Heart right ventricle (tissue), 16 donors: Measurements from ENCODE around the gene CCNI. TPM values are rescaled to one million over a fixed set of nuclear protein-coding genes. Genes with fewer than 3 reads are reported as not detected.
"Not testable (repeated sequence)": the region's sequence is repeated elsewhere in the genome, so short reads cannot be mapped to it uniquely, and the experiment has no call there.

Source experiments
- ATAC-seq, 8 donors: fragments of 200-7000 bp; cut with Tn5 transposase; one replicate each; pipeline ENCODE4 v1.9.1; 2020; ENCODE audit warnings: mild to moderate bottlenecking in 8 of 8, moderate library complexity in 8 of 8, moderate number of reproducible peaks in 1 of 8
- DNase-seq, 2 donors: peaks; one replicate each; pipeline ENCODE4 v3.0.0-alpha.2; 2020
- H3K27ac ChIP-seq, 10 donors: fragments of 200-600 bp; sonication (generic) in 2 of 10; one replicate each; pipeline versions ENCODE4 v1.5.0 to v1.8.0; 2020 to 2022; ENCODE audit warnings: mild to moderate bottlenecking in 3 of 10
- H3K27me3 ChIP-seq, 7 donors: fragments of 200-600 bp; one replicate each; pipeline ENCODE4 v1.8.0; 2021 to 2022; ENCODE audit warnings: mild to moderate bottlenecking in 2 of 7
- H3K36me3 ChIP-seq, 9 donors: fragments of 200-600 bp; sonication (generic) in 1 of 9; one replicate each; pipeline versions ENCODE4 v1.5.0 to v1.8.0; 2020 to 2022; ENCODE audit warnings: mild to moderate bottlenecking in 2 of 9
- H3K4me1 ChIP-seq, 9 donors: fragments of 200-600 bp; sonication (generic) in 1 of 9; one replicate each; pipeline versions ENCODE4 v1.5.0 to v1.8.0; 2020 to 2022; ENCODE audit warnings: mild to moderate bottlenecking in 4 of 9
- H3K4me3 ChIP-seq, 10 donors: fragments of 200-600 bp; sonication (generic) in 2 of 10; one replicate each; pipeline versions ENCODE4 v1.5.0 to v1.8.0; 2020 to 2022; ENCODE audit warnings: mild to moderate bottlenecking in 7 of 10, moderate library complexity in 2 of 10
- H3K9me3 ChIP-seq, 11 donors: fragments of 200-600 bp in 10 of 11; sonication (generic) in 2 of 11; one replicate each; pipeline versions ENCODE4 v1.5.0 to v1.8.0; 2013 to 2022; ENCODE audit warnings: mild to moderate bottlenecking in 2 of 11, control low read depth in 1 of 11, moderate library complexity in 1 of 11
- CTCF ChIP-seq, 9 donors: fragments of 200-600 bp; sonication (generic) in 2 of 9; IDR thresholded peaks; one replicate each; pipeline versions ENCODE4 v1.5.0 to v1.8.0; 2021 to 2022; ENCODE audit warnings: antibody characterized with exemption in 9 of 9, mild to moderate bottlenecking in 5 of 9, moderate library complexity in 1 of 9
- WGBS, 2 donors: extraction: QIAGEN DNeasy Blood & Tissue Kit; methylation state at CpG; one replicate each; pipeline ENCODE4 v1.1.7; 2013; ENCODE audit warnings: inconsistent platforms in 1 of 2; 5-methylcytosine and 5-hydroxymethylcytosine counted together
- intact Hi-C, 10 donors: fragments of 100-400 bp; cut with DNase I; formaldehyde crosslinking; loops; one replicate each; pipeline versions ENCODE4 v1.11.1 to v1.14.2; 2022
- polyA plus RNA-seq, 2 donors: library from polyadenylated mRNA; stranded (reverse); fragments of 200-250 nt; gene quantifications; one replicate each; pipeline ENCODE4 v1.2.3, GENCODE V29; 2013
- total RNA-seq, 10 donors: library from RNA; stranded (reverse); fragmentation: NEBNext Ultra II Directional in 3 of 10; extraction: Animal tissue kit (Norgen Biotek cat#: 25700) in 3 of 10; gene quantifications; one replicate each; pipeline versions ENCODE4 v1.2.1 to v1.2.4, GENCODE V29; 2021 to 2023
- donor health status: Arrhythmogenic right ventricular cardiomyopathy.
- donor health status: ischemic (EF 13 %, LVEDD 7.1; RV severe dilation, severe dysfunction).
- donor health status: healthy with polysubstance abuse.
- donor health status: DM: no; HTN: yes; CAD: no.
- donor health status: DM: no; HTN: no; CAD: no.
- donor health status: ischemic (EF 25% LVEDD 6.9; RV normal size, moderate dysfunction).
- donor health status: ischemic (EF 25% LVEDD 5.7; RV mildly dilated, moderate dysfunction).
- donor health status: healthy.
- donor health status: DM: yes; HTN: yes; CAD: no.
- donor health status: Ischemic cardiomyopathy.
- donor health status: ischemic (EF 35%, LVEDD 5.7; RV mildly dilated, moderate dysfunction).
- donor health status: nonischemic (EF 11% LVEDD 7.7; RV severe dilation, severe dysfunction).
- donor health status: DM: yes; HTN: yes; CAD: no.
- donor health status: PGD.
- donor health status: ischemic (EF 29% LVEDD 5.4; RV normal size, mild dysfunction).
- donor health status: nonischemic (EF 23%, LVEDD 6.1; RV moderate dilation, normal function).

Gene CCNI
- total and polyA plus RNA-seq, 12 donors = 30.8 to 354 (median 298) TPM

GRCh38 chr4:77036206-77036605, 39.6 kb downstream of the CCNI start:
- Histone ChIP-seq H3K27me3 (no peaks in the 10 kb centered on the region), H3K36me3 (peaks cover 0 to 97% (median 7%) of the 10 kb centered on the region in 9 donors), H3K9me3 (no peaks in the 10 kb centered on the region), H3K4me1 (peaks cover 0 to 14% (median 0%) of the 10 kb centered on the region in 9 donors), H3K27ac (no peak overlapping the region), H3K4me3 (no peak overlapping the region)
- TF ChIP-seq CTCF (IDR thresholded peaks at IDR 0.05) = no peak
- no peak for ATAC-seq
- 86 to 94% methylated on average over 2 of the region's 2 CpGs for WGBS, 2 donors
- no peak for DNase-seq
- intact Hi-C loops = loop anchor here in 2 of 10 donors (10.0 kb wide), 1 partner anchor 521 kb away; no protein-coding TSS in a partner anchor

GRCh38 chr4:77035153-77035552, 40.6 kb downstream of the CCNI start:
- H3K4me3 ChIP-seq = no peak overlapping the region
- peaks cover 0 to 6% (median 0%) of the 10 kb centered on the region in 9 donors for H3K4me1 ChIP-seq
- no peak for TF ChIP-seq CTCF (IDR thresholded peaks at IDR 0.05)
- intact Hi-C loops = loop anchor here in 2 of 10 donors (10.0 kb wide), 1 partner anchor 520 kb away; no protein-coding TSS in a partner anchor
- no peaks in the 10 kb centered on the region for H3K27me3 ChIP-seq
- 96 to 100% methylated on average over 1 of the region's 1 CpG for WGBS, 2 donors
- peaks cover 0 to 99% (median 15%) of the 10 kb centered on the region in 9 donors for H3K36me3 ChIP-seq
- H3K27ac ChIP-seq = no peak overlapping the region
- ATAC-seq = no peak
- no peak for DNase-seq
- no peaks in the 10 kb centered on the region for H3K9me3 ChIP-seq

- intact Hi-C loops = loop anchor here in 2 of 10 donors (10.0 kb wide), 1 partner anchor 517 kb away; no protein-coding TSS in a partner anchor
- H3K27ac ChIP-seq = no peak overlapping the region
- H3K4me1 ChIP-seq = peaks cover 0 to 4% (median 0%) of the 10 kb centered on the region in 9 donors
- H3K9me3 ChIP-seq = no peaks in the 10 kb centered on the region
- ATAC-seq = no peak
- H3K4me3 ChIP-seq = no peak overlapping the region
- 89 to 93% methylated on average over 5 of the region's 5 CpGs for WGBS, 2 donors
- TF ChIP-seq CTCF (IDR thresholded peaks at IDR 0.05) = no peak
- H3K27me3 ChIP-seq = no peaks in the 10 kb centered on the region
- H3K36me3 ChIP-seq = peaks cover 0 to 100% (median 22%) of the 10 kb centered on the region in 9 donors
- DNase-seq = no peak
Observed at GRCh38 chr4:77031544-77031943, 44.2 kb downstream of the CCNI start.

GRCh38 chr4:77029757-77030156, 46.0 kb downstream of the CCNI start:
- intact Hi-C loops = loop anchor here in 2 of 10 donors (10.0 kb wide), 1 partner anchor 515 kb away; no protein-coding TSS in a partner anchor
- peaks cover 0 to 100% (median 19%) of the 10 kb centered on the region in 9 donors for H3K36me3 ChIP-seq

GRCh38 chr4:77028246-77028645, 47.5 kb downstream of the CCNI start:
- Histone ChIP-seq H3K9me3 (no peaks in the 10 kb centered on the region), H3K4me1 (peaks cover 0 to 4% (median 0%) of the 10 kb centered on the region in 9 donors), H3K4me3 (no peak overlapping the region), H3K27me3 (no peaks in the 10 kb centered on the region), H3K27ac (no peak overlapping the region), H3K36me3 (peaks cover 0 to 100% (median 25%) of the 10 kb centered on the region in 9 donors)
- DNase-seq = no peak
- WGBS, 2 donors = 94% methylated on average over 2 of the region's 2 CpGs
- TF ChIP-seq CTCF (IDR thresholded peaks at IDR 0.05) = no peak
- no peak for ATAC-seq
- intact Hi-C loops = no loop called here

More at GRCh38 chr4:77029757-77030156, 46.0 kb downstream of the CCNI start:
- not testable (repeated sequence) for DNase-seq, H3K27me3 ChIP-seq, H3K4me1 ChIP-seq, H3K9me3 ChIP-seq, H3K4me3 ChIP-seq, H3K27ac ChIP-seq, ATAC-seq
- 97 to 98% methylated on average over 7 of the region's 7 CpGs for WGBS, 2 donors
